ENCODE results near the gene OTP.

GRCh38 chr5:77645995-77646639 is 7.6 kb upstream of the OTP start:
- TF ChIP-seq, protein P1, sequence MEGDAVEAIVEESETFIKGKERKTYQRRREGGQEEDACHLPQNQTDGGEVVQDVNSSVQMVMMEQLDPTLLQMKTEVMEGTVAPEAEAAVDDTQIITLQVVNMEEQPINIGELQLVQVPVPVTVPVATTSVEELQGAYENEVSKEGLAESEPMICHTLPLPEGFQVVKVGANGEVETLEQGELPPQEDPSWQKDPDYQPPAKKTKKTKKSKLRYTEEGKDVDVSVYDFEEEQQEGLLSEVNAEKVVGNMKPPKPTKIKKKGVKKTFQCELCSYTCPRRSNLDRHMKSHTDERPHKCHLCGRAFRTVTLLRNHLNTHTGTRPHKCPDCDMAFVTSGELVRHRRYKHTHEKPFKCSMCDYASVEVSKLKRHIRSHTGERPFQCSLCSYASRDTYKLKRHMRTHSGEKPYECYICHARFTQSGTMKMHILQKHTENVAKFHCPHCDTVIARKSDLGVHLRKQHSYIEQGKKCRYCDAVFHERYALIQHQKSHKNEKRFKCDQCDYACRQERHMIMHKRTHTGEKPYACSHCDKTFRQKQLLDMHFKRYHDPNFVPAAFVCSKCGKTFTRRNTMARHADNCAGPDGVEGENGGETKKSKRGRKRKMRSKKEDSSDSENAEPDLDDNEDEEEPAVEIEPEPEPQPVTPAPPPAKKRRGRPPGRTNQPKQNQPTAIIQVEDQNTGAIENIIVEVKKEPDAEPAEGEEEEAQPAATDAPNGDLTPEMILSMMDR (IDR thresholded peaks at IDR 0.05; ENCODE audit: insufficient read depth, low read depth, low read length): no peak
- TF ChIP-seq EZH2 (IDR thresholded peaks at IDR 0.05; ENCODE audit: insufficient read depth, low read length): no peak
